ENCODE measurements around the gene CDK14.

DNA sequence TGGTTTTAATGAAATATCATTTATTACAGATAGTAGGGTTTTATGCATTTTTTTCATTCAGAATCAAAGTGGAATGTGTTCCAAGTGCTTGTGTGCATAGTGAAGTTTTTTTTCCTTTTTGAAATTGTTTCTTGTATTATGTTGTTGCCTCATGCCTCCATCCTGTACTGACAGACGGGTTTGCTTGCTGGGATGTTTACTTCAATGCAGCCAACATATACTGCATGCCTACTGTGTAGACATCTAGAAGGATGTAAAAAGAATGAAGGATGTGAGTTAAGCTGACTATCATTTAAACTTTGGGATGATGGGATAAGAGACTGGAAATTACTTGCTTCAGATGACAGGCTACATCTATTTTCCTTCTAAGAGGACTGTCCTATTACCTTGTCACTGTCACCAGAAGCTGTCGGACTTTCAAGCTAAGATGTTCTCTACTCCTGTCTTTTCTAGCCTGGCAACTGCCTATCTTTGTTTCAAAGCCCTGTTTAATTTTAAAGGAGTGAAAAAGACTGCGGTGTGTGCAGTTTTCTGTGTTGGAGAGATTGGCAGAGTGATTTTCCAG, 243.7 kb downstream of the CDK14 start:
- TF ChIP-seq, protein P1, sequence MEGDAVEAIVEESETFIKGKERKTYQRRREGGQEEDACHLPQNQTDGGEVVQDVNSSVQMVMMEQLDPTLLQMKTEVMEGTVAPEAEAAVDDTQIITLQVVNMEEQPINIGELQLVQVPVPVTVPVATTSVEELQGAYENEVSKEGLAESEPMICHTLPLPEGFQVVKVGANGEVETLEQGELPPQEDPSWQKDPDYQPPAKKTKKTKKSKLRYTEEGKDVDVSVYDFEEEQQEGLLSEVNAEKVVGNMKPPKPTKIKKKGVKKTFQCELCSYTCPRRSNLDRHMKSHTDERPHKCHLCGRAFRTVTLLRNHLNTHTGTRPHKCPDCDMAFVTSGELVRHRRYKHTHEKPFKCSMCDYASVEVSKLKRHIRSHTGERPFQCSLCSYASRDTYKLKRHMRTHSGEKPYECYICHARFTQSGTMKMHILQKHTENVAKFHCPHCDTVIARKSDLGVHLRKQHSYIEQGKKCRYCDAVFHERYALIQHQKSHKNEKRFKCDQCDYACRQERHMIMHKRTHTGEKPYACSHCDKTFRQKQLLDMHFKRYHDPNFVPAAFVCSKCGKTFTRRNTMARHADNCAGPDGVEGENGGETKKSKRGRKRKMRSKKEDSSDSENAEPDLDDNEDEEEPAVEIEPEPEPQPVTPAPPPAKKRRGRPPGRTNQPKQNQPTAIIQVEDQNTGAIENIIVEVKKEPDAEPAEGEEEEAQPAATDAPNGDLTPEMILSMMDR (IDR thresholded peaks at IDR 0.05) = no peak
- no peak for TF ChIP-seq POLR2A (IDR thresholded peaks at IDR 0.05)
- TF ChIP-seq EP300 (IDR thresholded peaks at IDR 0.05) = no peak

Data from upper lobe of left lung (tissue), 4 donors.